GM12878 (cell line): ENCODE results near the gene CABP7. TPM values are rescaled to one million over a fixed set of nuclear protein-coding genes. Genes with fewer than 3 reads are reported as not detected.

Experiments
- ATAC-seq: fragments of 200-7000 bp; cut with Tn5 transposase; 3 replicates; pipeline ENCODE4 v1.9.1; 2020; ENCODE audit warnings: mild to moderate bottlenecking, moderate library complexity
- BruUV-seq: library from RNA; stranded (reverse); fragments of 400-500 nt; replicated peaks from 2 replicates; lab custom pipeline; 2021; lab: Mats Ljungman, UMichigan
- CTCF ChIA-PET: fragments of 300-600 bp; sonication (Branson Sonifier 250); formaldehyde crosslinking; extraction: SDS; loops from one replicate; lab custom pipeline; 2021; ENCODE audit warnings: inconsistent platforms; lab: Yijun Ruan, JAX
- POLR2A ChIA-PET: fragments of 350-600 bp; formaldehyde crosslinking; extraction: SDS; loops from one replicate; lab custom pipeline; 2021; ENCODE audit warnings: inconsistent platforms; lab: Charles Lee
- RAD21 ChIA-PET: fragments of 300-600 bp; sonication (Branson Sonifier 250); formaldehyde crosslinking; loops from one replicate; lab custom pipeline; 2023; ENCODE audit warnings: antibody characterized with exemption; ENCODE audit not compliant: unreplicated experiment; lab: Charles Lee
- SMC1A ChIA-PET: fragments of 300-600 bp; sonication (Branson Sonifier 250); formaldehyde crosslinking; loops from one replicate; lab custom pipeline; 2023; ENCODE audit not compliant: unreplicated experiment, uncharacterized antibody; lab: Charles Lee
- DNase-seq: peaks from one replicate; pipeline ENCODE4 v3.0.0-alpha.2; 2011; ENCODE audit warnings: low read depth, low spot score
- FAIRE-seq: peaks from 3 replicates; lab custom pipeline; 2011; peaks lifted over from hg19 to GRCh38; lab: Jason Lieb, UNC
- H2AFZ ChIP-seq: 2 replicates; pipeline ENCODE4 v1.6.0; 2011; ENCODE audit warnings: low read depth, low read length, control low read depth; ENCODE audit not compliant: control insufficient read depth
- H3K27ac ChIP-seq: 2 replicates; pipeline ENCODE4 v1.5.1; 2011; ENCODE audit warnings: control low read depth; ENCODE audit not compliant: control insufficient read depth, insufficient read depth
- H3K27me3 ChIP-seq, 2 experiments: replicated peaks in 1 of 2; 2 replicates each; pipeline versions ENCODE4 v1.6.0 to v1.6.1; 2011; ENCODE audit warnings: low read length in 1 of 2; ENCODE audit not compliant: control insufficient read depth in 2 of 2, insufficient read depth in 2 of 2
- H3K36me3 ChIP-seq, 2 experiments: 2 replicates each; pipeline ENCODE4 v1.5.1; 2011; ENCODE audit warnings: low read length in 1 of 2; ENCODE audit not compliant: control insufficient read depth in 2 of 2, insufficient read depth in 2 of 2
- H3K4me1 ChIP-seq: 2 replicates; pipeline ENCODE4 v1.6.1; 2011; ENCODE audit warnings: mild to moderate bottlenecking, low read length, moderate library complexity, mixed read lengths; ENCODE audit not compliant: control insufficient read depth, insufficient read depth
- H3K4me2 ChIP-seq: 2 replicates; pipeline ENCODE4 v1.6.0; 2011; ENCODE audit warnings: control low read depth; ENCODE audit not compliant: control insufficient read depth, insufficient read depth
- H3K4me3 ChIP-seq: fragments of 200-600 bp; sonication (generic); 2 replicates; pipeline ENCODE4 v1.5.1; 2016
- H3K79me2 ChIP-seq: 2 replicates; pipeline ENCODE4 v1.6.0; 2011; ENCODE audit warnings: low read length; ENCODE audit not compliant: control insufficient read depth, insufficient read depth
- H3K9ac ChIP-seq: 2 replicates; pipeline ENCODE4 v1.8.0; 2011; ENCODE audit warnings: low read length, control low read depth, mixed read lengths; ENCODE audit not compliant: control insufficient read depth, insufficient read depth
- H3K9me3 ChIP-seq: replicated peaks from 3 replicates; pipeline ENCODE4 v1.5.1; 2011; ENCODE audit warnings: mild to moderate bottlenecking, low read length; ENCODE audit not compliant: control insufficient read depth, insufficient read depth
- H4K20me1 ChIP-seq: 2 replicates; pipeline ENCODE4 v1.6.0; 2011; ENCODE audit not compliant: control insufficient read depth, insufficient read depth
- CREB1 ChIP-seq: IDR thresholded peaks from 2 replicates; pipeline ENCODE4 v1.6.1; 2012; ENCODE audit warnings: low read depth, mild to moderate bottlenecking, inconsistent platforms
- ESRRA ChIP-seq: IDR thresholded peaks from 2 replicates; pipeline ENCODE4 v1.6.1; 2012; ENCODE audit warnings: mild to moderate bottlenecking, low read length, improper control_type of control experiment
- JUNB ChIP-seq: IDR thresholded peaks from 2 replicates; pipeline ENCODE4 v1.6.1; 2016; ENCODE audit warnings: antibody characterized with exemption, mild to moderate bottlenecking
- PAX5 ChIP-seq: IDR thresholded peaks from 2 replicates; pipeline ENCODE4 v1.6.1; 2011; ENCODE audit warnings: low read depth, low read length, borderline replicate concordance
- RB1 ChIP-seq: fragments of 450-650 bp; formaldehyde crosslinking; IDR thresholded peaks from 2 replicates; pipeline ENCODE4 v1.6.1; 2017; ENCODE audit warnings: mild to moderate bottlenecking, borderline replicate concordance
- RFX5 ChIP-seq: IDR thresholded peaks from 2 replicates; pipeline ENCODE4 v1.6.1; 2011; ENCODE audit warnings: low read depth, low read length, improper control_type of control experiment
- RUNX3 ChIP-seq: IDR thresholded peaks from 2 replicates; pipeline ENCODE4 v1.6.1; 2012; ENCODE audit warnings: low read length, inconsistent platforms
- SPI1 ChIP-seq: IDR thresholded peaks from 2 replicates; pipeline ENCODE4 v1.6.1; 2011; ENCODE audit warnings: low read depth, mild to moderate bottlenecking, low read length, moderate library complexity, borderline replicate concordance; ENCODE audit not compliant: insufficient read depth
- WGBS: methylation state at CpG from one replicate; pipeline ENCODE4 v1.1.6; 2016; ENCODE audit warnings: low lambda C conversion rate; ENCODE audit not compliant: insufficient replicate concordance, insufficient coverage; ENCODE audit errors: missing lambda C conversion rate; 5-methylcytosine and 5-hydroxymethylcytosine counted together
- in situ Hi-C: fragments of 300-500 bp; cut with MboI; formaldehyde crosslinking; loops from 9 replicates; pipeline ENCODE4 v1.14.3; 2018; ENCODE audit warnings: mixed read lengths
- intact Hi-C: fragments of 100-400 bp; cut with micrococcal nuclease; formaldehyde crosslinking; loops from one replicate; pipeline ENCODE4 v1.14.2; 2022; ENCODE audit not compliant: unreplicated experiment
- polyA plus RNA-seq, 11 experiments: library from polyadenylated mRNA; depleted of rRNA in 4 of 11; unstranded in 6 of 11; stranded (reverse) in 5 of 11; fragments of >200 nt; fragmentation: Nextera tagmentation in 4 of 11; fragmentation: Illumina TruSeq in 1 of 11; extraction: Ambion mirVana in 4 of 11; extraction: Trizol in 1 of 11; gene quantifications; 1 replicate in 1 of 11; 2 replicates in 10 of 11; pipeline versions ENCODE4 v1.2.1 to v1.2.3, GENCODE V29; 2011 to 2016; ENCODE audit warnings: inconsistent platforms in 2 of 11, missing spikeins in 2 of 11, low read depth in 1 of 11
- total RNA-seq, 4 experiments: library from RNA; depleted of rRNA in 3 of 4; stranded (reverse); fragments of >200 nt in 3 of 4; fragmentation: Illumina TruSeq in 1 of 4; extraction: Trizol in 1 of 4; gene quantifications; 2 replicates each; pipeline versions ENCODE4 v1.2.1 to v1.2.3, GENCODE V29; 2013 to 2021
- TF ChIP-seq, protein P1 (sequence below): IDR thresholded peaks from 2 replicates; pipeline ENCODE4 v1.6.1; 2011; ENCODE audit warnings: low read depth, mild to moderate bottlenecking, low read length, moderate library complexity, borderline replicate concordance; ENCODE audit errors: extremely low read depth
- TF ChIP-seq, protein P2 (sequence below): IDR thresholded peaks from 2 replicates; pipeline ENCODE4 v1.6.1; 2011; ENCODE audit warnings: borderline replicate concordance, low read depth, mild to moderate bottlenecking, moderate library complexity, mixed read lengths, low read length; ENCODE audit not compliant: insufficient read depth; ENCODE audit errors: extremely low read length

Gene CABP7
- total and polyA plus RNA-seq, 10 of the 15 experiments (the other 5 are each of a cell fraction or from before 2014, with no cell fraction given), result 0.02 to 0.18 (median 0.05) TPM; not detected in 5

DNA sequence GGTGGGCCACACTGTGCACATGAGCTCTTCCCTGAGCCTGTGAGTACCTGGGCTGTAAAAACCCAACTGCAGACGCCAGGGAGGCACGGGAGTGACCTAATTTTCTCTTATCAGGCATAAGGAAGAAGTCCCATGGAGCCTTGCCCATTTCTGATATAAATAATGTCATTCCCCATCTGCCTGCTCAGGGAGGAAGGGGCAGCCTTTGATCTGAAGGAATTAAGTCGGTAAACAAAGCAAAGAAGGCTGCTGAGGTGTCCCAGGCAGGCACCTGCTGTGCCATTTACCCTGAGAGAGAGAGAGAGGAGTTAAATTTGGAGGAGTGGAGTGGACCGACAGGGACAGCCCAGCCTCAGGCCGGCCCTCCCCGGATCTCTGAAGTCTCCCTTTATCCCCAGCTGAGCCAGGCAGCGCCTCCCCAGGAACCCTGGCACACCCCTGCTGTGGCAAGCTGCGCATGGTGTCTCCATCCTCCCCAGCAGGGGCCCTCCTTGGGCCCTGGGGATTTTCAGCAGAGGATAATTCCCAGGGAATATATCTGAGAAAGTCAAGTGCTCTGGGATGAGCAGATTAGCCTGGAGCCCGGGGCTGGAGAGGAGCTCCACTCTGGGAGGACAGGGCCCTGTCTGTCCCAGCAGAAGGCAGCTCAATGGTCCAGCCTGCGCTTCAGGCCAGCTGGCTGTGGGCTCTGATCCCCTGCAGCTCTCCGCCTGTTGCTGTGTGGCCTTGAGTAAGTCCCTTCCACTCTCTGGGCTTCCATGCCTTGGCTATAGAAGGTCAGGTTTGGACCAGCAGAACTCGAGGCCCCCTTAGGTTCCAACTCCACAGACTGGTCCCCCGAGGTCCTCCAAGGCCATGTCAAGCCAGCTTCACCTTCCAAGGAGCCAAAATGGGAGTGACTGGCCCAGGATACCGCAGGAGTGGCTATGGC lies 17.5 kb upstream of the CABP7 start:
- ChIA-PET SMC1A (interaction anchor here (1.1 to 1.2 kb wide), 3 partner anchors 13 to 376 kb away, joined by 3 read pairs; no protein-coding TSS in a partner anchor), RAD21 (interaction anchor here (1.0 to 1.2 kb wide), 2 partner anchors 303 to 386 kb away, joined by 3 read pairs; no protein-coding TSS in a partner anchor), CTCF (interaction anchor here (0.5 to 1.2 kb wide), 3 partner anchors 64 to 302 kb away, joined by 3 to 10 read pairs (median 5); no protein-coding TSS in a partner anchor), POLR2A (no interaction called here)
- no peak overlapping the region for H3K27ac ChIP-seq
- H3K4me2 ChIP-seq, result no peak overlapping the region
- no peak overlapping the region for H2AFZ ChIP-seq
- intact Hi-C loops (no loop called here), in situ Hi-C loops (no loop called here)
- FAIRE-seq, result no peak
- no peaks in the 10 kb centered on the region for H3K9me3 ChIP-seq
- no peaks in the 10 kb centered on the region for H3K36me3 ChIP-seq
- TF ChIP-seq RFX5 (no peak), RB1 (no peak), SPI1 (no peak), PAX5 (no peak), ESRRA (no peak), CREB1 (no peak), JUNB (no peak), RUNX3 (no peak)
- TF ChIP-seq, protein P1, sequence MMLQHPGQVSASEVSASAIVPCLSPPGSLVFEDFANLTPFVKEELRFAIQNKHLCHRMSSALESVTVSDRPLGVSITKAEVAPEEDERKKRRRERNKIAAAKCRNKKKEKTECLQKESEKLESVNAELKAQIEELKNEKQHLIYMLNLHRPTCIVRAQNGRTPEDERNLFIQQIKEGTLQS, result no peak
- TF ChIP-seq, protein P2, sequence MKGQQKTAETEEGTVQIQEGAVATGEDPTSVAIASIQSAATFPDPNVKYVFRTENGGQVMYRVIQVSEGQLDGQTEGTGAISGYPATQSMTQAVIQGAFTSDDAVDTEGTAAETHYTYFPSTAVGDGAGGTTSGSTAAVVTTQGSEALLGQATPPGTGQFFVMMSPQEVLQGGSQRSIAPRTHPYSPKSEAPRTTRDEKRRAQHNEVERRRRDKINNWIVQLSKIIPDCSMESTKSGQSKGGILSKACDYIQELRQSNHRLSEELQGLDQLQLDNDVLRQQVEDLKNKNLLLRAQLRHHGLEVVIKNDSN, result no peak
- no peaks in the 10 kb centered on the region for H3K79me2 ChIP-seq
- 56% methylated on average over 14 of the region's 14 CpGs for WGBS
- no peak for DNase-seq
- H4K20me1 ChIP-seq, result no peaks in the 10 kb centered on the region
- 0 out of 2 replicates have a peak, but pooled peaks cover 3% of the 10 kb centered on the region for H3K4me1 ChIP-seq
- BruUV-seq, result no TSS peak
- no peak overlapping the region for H3K4me3 ChIP-seq
- H3K27me3 ChIP-seq, result no peaks in the 10 kb centered on the region
- no peak; the same call in 2 of the 3 replicates for ATAC-seq
- H3K9ac ChIP-seq, result no peak overlapping the region
